22Rv1 (cell line): Measurements from ENCODE around the gene BET1.

Source experiments
- ZFX ChIP-seq: fragments of 450-650 bp; IDR thresholded peaks from 2 replicates; pipeline ENCODE4 v1.6.1; 2017; ENCODE audit warnings: antibody characterized with exemption, borderline replicate concordance
- TF ChIP-seq, protein P1 (sequence below): fragments of 450-650 bp; IDR thresholded peaks from 2 replicates; pipeline ENCODE4 v1.5.1; 2017; ENCODE audit warnings: mild to moderate bottlenecking

DNA sequence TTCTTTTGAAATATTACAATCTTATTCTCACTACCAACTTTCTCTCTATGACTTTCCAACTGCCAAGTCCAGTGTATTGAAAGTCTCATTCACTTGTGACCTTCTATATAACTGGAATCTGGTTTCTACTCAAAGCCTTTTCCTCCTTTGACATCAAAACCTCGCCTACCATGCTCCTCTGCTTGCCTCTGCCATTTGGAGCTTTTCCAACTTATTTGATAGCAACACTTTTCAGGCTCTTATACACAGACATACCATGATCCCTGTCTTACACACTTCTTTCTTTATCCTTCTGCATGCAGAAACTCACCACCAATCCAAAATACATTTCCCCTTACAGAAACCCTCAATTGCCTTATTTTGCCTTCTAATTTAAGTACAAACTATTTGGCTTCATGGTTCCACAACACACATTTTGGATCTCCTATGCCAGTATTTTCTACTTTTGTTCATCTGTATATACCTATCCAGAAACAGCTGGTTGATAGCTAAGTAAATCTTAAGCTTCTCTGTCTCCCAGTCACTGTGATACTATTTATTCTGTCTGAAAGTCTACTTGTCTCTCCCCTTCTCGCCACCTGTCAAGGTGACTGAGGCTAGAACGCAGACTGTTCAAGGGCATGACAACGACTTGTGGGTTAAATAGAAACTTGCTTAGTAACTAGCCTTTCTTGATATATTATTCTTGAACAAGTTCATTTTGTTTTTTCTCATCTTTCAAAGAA is 60.2 kb downstream of the BET1 start:
- TF ChIP-seq, protein P1, sequence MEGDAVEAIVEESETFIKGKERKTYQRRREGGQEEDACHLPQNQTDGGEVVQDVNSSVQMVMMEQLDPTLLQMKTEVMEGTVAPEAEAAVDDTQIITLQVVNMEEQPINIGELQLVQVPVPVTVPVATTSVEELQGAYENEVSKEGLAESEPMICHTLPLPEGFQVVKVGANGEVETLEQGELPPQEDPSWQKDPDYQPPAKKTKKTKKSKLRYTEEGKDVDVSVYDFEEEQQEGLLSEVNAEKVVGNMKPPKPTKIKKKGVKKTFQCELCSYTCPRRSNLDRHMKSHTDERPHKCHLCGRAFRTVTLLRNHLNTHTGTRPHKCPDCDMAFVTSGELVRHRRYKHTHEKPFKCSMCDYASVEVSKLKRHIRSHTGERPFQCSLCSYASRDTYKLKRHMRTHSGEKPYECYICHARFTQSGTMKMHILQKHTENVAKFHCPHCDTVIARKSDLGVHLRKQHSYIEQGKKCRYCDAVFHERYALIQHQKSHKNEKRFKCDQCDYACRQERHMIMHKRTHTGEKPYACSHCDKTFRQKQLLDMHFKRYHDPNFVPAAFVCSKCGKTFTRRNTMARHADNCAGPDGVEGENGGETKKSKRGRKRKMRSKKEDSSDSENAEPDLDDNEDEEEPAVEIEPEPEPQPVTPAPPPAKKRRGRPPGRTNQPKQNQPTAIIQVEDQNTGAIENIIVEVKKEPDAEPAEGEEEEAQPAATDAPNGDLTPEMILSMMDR: no peak
- TF ChIP-seq ZFX: no peak
